Heart left ventricle (tissue), 13 donors: ENCODE results near the gene CRADD.

Experiments
- CTCF ChIP-seq, 12 donors: fragments of 200-600 bp; sonication (generic) in 4 of 12; IDR thresholded peaks; one replicate each; pipeline versions ENCODE4 v1.5.0 to v1.8.0; 2018 to 2022; ENCODE audit warnings: antibody characterized with exemption in 12 of 12, mild to moderate bottlenecking in 5 of 12
- POLR2A ChIP-seq, 2 donors: fragments of 450-650 bp; IDR thresholded peaks; one replicate each; pipeline ENCODE4 v1.6.1; 2017; ENCODE audit warnings: antibody characterized with exemption in 2 of 2, mild to moderate bottlenecking in 2 of 2, moderate library complexity in 2 of 2
- donor health status: ischemic (EF 13 %, LVEDD 7.1; RV severe dilation, severe dysfunction).
- donor health status: DM: no; HTN: yes; CAD: no.
- donor health status: DM: no; HTN: no; CAD: no.
- donor health status: ischemic (EF 25% LVEDD 6.9; RV normal size, moderate dysfunction).
- donor health status: ischemic (EF 25% LVEDD 5.7; RV mildly dilated, moderate dysfunction).
- donor health status: ischemic (EF 35%, LVEDD 5.7; RV mildly dilated, moderate dysfunction).
- donor health status: nonischemic (EF 11% LVEDD 7.7; RV severe dilation, severe dysfunction).
- donor health status: DM: yes; HTN: yes; CAD: no.
- donor health status: PGD.
- donor health status: ischemic (EF 29% LVEDD 5.4; RV normal size, mild dysfunction).
- donor health status: nonischemic (EF 23%, LVEDD 6.1; RV moderate dilation, normal function).

DNA sequence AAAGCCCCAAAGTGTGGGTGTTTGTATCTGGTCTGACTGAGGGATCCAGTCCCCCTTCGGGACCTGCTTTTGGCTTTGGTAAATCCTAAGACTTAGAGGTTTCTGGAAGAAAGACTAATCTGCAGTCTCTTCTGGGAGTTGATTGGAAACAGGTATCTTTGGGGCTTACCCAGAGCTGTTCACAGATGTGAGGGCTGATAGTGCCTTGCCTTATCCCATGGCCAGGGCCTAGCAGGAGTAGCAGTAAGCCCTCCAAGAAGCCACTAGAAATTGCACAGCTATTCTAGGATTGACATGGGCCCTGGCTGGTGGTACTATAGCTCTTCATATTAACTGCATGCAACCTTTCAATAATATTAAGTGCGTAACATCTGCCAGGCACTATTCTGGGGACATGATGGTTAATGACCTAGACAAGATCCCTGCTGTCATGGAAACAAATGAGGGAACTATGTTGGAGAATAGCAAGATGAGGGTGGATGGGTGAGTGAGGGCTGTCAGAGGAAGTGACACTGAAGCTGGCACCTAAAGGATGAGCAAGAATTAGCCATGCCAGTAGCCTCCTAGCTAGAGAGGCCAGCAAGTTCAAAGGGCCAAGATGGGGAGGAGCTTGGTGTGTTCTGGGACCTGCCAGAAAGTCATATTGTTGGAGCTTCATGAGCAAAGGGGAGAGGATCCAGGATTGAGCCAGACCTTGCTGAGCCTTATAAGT, 71.7 kb downstream of the CRADD start:
- TF ChIP-seq CTCF (IDR thresholded peaks at IDR 0.05) (no peak), POLR2A (IDR thresholded peaks at IDR 0.05) (no peak)
